IMR-90 (cell line): ENCODE measurements around the gene GBE1. TPM values are rescaled to one million over a fixed set of nuclear protein-coding genes. Genes with fewer than 3 reads are reported as not detected.

Source experiments
- ATAC-seq: fragments of 200-7000 bp; cut with Tn5 transposase; 2 replicates; pipeline ENCODE4 v1.9.1; 2020; ENCODE audit warnings: low read depth, mild to moderate bottlenecking, moderate library complexity
- BruUV-seq: library from RNA; stranded (reverse); fragments of 400-500 nt; replicated peaks from 2 replicates; lab custom pipeline; 2021; lab: Mats Ljungman, UMichigan
- CTCF ChIA-PET: fragments of 300-600 bp; formaldehyde crosslinking; extraction: SDS; loops from one replicate; lab custom pipeline; 2021; ENCODE audit warnings: antibody characterized with exemption; lab: Yijun Ruan, JAX
- POLR2A ChIA-PET: fragments of 300-600 bp; sonication (Branson Sonifier 250); formaldehyde crosslinking; loops from one replicate; lab custom pipeline; 2022; ENCODE audit warnings: antibody characterized with exemption; ENCODE audit not compliant: unreplicated experiment; lab: Charles Lee
- DNase-seq: peaks from one replicate; pipeline ENCODE4 v3.0.0; 2013
- H2AFZ ChIP-seq: replicated peaks from 2 replicates; pipeline ENCODE3; 2013; ENCODE audit warnings: low read length, mild to moderate bottlenecking; ENCODE audit not compliant: poor library complexity
- H2AK5ac ChIP-seq: 2 replicates; pipeline ENCODE4 v1.6.1; 2013; ENCODE audit warnings: low read depth, low read length, inconsistent platforms
- H2AK9ac ChIP-seq: replicated peaks from 2 replicates; pipeline ENCODE3; 2013; ENCODE audit warnings: mild to moderate bottlenecking, low read depth, low read length, moderate library complexity; ENCODE audit not compliant: poor library complexity
- H2BK120ac ChIP-seq: 2 replicates; pipeline ENCODE4 v1.6.1; 2013; ENCODE audit warnings: low read depth, low read length, inconsistent platforms
- H2BK15ac ChIP-seq: 3 replicates; pipeline ENCODE4 v1.6.1; 2013; ENCODE audit warnings: low read depth, low read length, inconsistent platforms
- H2BK20ac ChIP-seq: 2 replicates; pipeline ENCODE4 v1.6.1; 2013; ENCODE audit warnings: low read depth, mild to moderate bottlenecking, inconsistent platforms, low read length, moderate library complexity
- H2BK5ac ChIP-seq: 2 replicates; pipeline ENCODE4 v1.6.1; 2013; ENCODE audit warnings: mild to moderate bottlenecking, low read depth, low read length, inconsistent platforms; ENCODE audit not compliant: poor library complexity, severe bottlenecking
- H3K14ac ChIP-seq: replicated peaks from 2 replicates; pipeline ENCODE4 v1.6.1; 2013; ENCODE audit warnings: low read depth, low read length, inconsistent platforms
- H3K18ac ChIP-seq: 2 replicates; pipeline ENCODE4 v1.6.1; 2013; ENCODE audit warnings: low read depth, low read length, control low read depth
- H3K23ac ChIP-seq: 2 replicates; pipeline ENCODE4 v1.6.1; 2013; ENCODE audit warnings: low read depth, low read length, inconsistent platforms
- H3K27ac ChIP-seq: 2 replicates; pipeline ENCODE4 v1.5.1; 2013; ENCODE audit warnings: mild to moderate bottlenecking, control low read depth, low read length; ENCODE audit not compliant: insufficient read depth
- H3K27me3 ChIP-seq: 2 replicates; pipeline ENCODE4 v1.6.1; 2013; ENCODE audit warnings: low read length; ENCODE audit not compliant: control insufficient read depth, insufficient read depth
- H3K36me3 ChIP-seq: 2 replicates; pipeline ENCODE4 v1.6.1; 2013; ENCODE audit warnings: low read length, mixed read lengths; ENCODE audit not compliant: control insufficient read depth, insufficient read depth
- H3K4ac ChIP-seq: 2 replicates; pipeline ENCODE4 v1.6.1; 2013; ENCODE audit warnings: low read depth, low read length, inconsistent platforms
- H3K4me1 ChIP-seq: 2 replicates; pipeline ENCODE4 v1.6.1; 2013; ENCODE audit warnings: low read length, mixed read lengths; ENCODE audit not compliant: control insufficient read depth, insufficient read depth
- H3K4me2 ChIP-seq: 2 replicates; pipeline ENCODE4 v1.6.1; 2013; ENCODE audit warnings: low read depth, mild to moderate bottlenecking, control low read depth, low read length, moderate library complexity
- H3K4me3 ChIP-seq: 2 replicates; pipeline ENCODE4 v1.5.1; 2013; ENCODE audit warnings: low read depth, mild to moderate bottlenecking, control low read depth, low read length, moderate library complexity; ENCODE audit not compliant: insufficient read depth
- H3K56ac ChIP-seq: 2 replicates; pipeline ENCODE4 v1.6.1; 2013; ENCODE audit warnings: low read length, inconsistent platforms; ENCODE audit not compliant: insufficient read depth; ENCODE audit errors: extremely low read depth
- H3K79me1 ChIP-seq, 2 experiments: 2 replicates each; pipeline ENCODE4 v1.6.1; 2013; ENCODE audit warnings: low read length in 2 of 2, inconsistent platforms in 1 of 2, low read depth in 1 of 2
- H3K9ac ChIP-seq: 2 replicates; pipeline ENCODE4 v1.6.1; 2013; ENCODE audit warnings: low read depth, low read length, control low read depth
- H3K9me1 ChIP-seq: 2 replicates; pipeline ENCODE4 v1.6.1; 2013; ENCODE audit warnings: low read length, inconsistent platforms; ENCODE audit not compliant: insufficient read depth
- H3K9me3 ChIP-seq: 2 replicates; pipeline ENCODE4 v1.6.1; 2013; ENCODE audit warnings: low read length; ENCODE audit not compliant: control insufficient read depth, insufficient read depth
- H4K20me1 ChIP-seq: 2 replicates; pipeline ENCODE4 v1.6.1; 2013; ENCODE audit warnings: low read length, inconsistent platforms; ENCODE audit not compliant: insufficient read depth
- H4K5ac ChIP-seq: 2 replicates; pipeline ENCODE4 v1.6.1; 2013; ENCODE audit warnings: mild to moderate bottlenecking, low read depth, low read length, control low read depth
- H4K8ac ChIP-seq, 2 experiments: 2 replicates each; pipeline ENCODE4 v1.6.1; 2013; ENCODE audit warnings: low read depth in 2 of 2, low read length in 2 of 2, control low read depth in 1 of 2, inconsistent platforms in 1 of 2
- H4K91ac ChIP-seq: 2 replicates; pipeline ENCODE4 v1.6.1; 2013; ENCODE audit warnings: low read depth, low read length, inconsistent platforms; ENCODE audit not compliant: insufficient read depth
- FOS ChIP-seq: fragments of 150-350 bp; IDR thresholded peaks from 2 replicates; pipeline ENCODE4 v1.6.1; 2016; ENCODE audit warnings: low read depth, low read length
- MAFK ChIP-seq: IDR thresholded peaks from 2 replicates; pipeline ENCODE4 v1.6.1; 2012; ENCODE audit warnings: low read depth, low read length, improper control_type of control experiment
- MXI1 ChIP-seq: IDR thresholded peaks from 2 replicates; pipeline ENCODE4 v1.6.1; 2012; ENCODE audit warnings: low read depth, mild to moderate bottlenecking, low read length, moderate library complexity, borderline replicate concordance
- RAD21 ChIP-seq: IDR thresholded peaks from 2 replicates; pipeline ENCODE4 v1.6.1; 2012; ENCODE audit warnings: low read length, improper control_type of control experiment
- WGBS, 2 experiments: methylation state at CpG; one replicate each; pipeline versions ENCODE4 v1.1.5 to v1.1.7; 2013; ENCODE audit warnings: missing lambda C conversion rate in 2 of 2; ENCODE audit not compliant: insufficient read length in 1 of 2; ENCODE audit errors: extremely low coverage in 2 of 2; 5-methylcytosine and 5-hydroxymethylcytosine counted together
- dilution Hi-C: fragments of 300-500 bp; cut with HindIII; formaldehyde crosslinking; loops from one replicate; pipeline ENCODE4 v1.14.3; 2018; ENCODE audit warnings: low sequenced_read_pairs; ENCODE audit not compliant: unreplicated experiment
- in situ Hi-C: fragments of 300-500 bp; cut with MboI; formaldehyde crosslinking; loops from 3 replicates; pipeline ENCODE4 v1.14.3; 2019; ENCODE audit warnings: low sequenced_read_pairs, inconsistent platforms, mixed read lengths
- intact Hi-C: fragments of 100-400 bp; cut with micrococcal nuclease; formaldehyde crosslinking; loops from 2 replicates; pipeline ENCODE4 v1.10.0; 2022
- polyA plus RNA-seq, 3 experiments: library from polyadenylated mRNA; depleted of rRNA; stranded (reverse); fragments of >200 nt; gene quantifications; 2 replicates each; pipeline ENCODE4 v1.2.3, GENCODE V29; 2012; ENCODE audit warnings: low replicate concordance in 1 of 3
- total RNA-seq: library from RNA; depleted of rRNA; stranded (reverse); fragments of >200 nt; gene quantifications from 2 replicates; pipeline ENCODE4 v1.2.3, GENCODE V29; 2012
- TF ChIP-seq, protein P1 (sequence below): conservative IDR thresholded peaks from 2 replicates; pipeline ENCODE4 v1.5.1; 2012; ENCODE audit warnings: mild to moderate bottlenecking, low read depth, low read length, improper control_type of control experiment

Gene GBE1
- total and polyA plus RNA-seq, 2 of the 4 experiments (the other 2 are of a cell fraction): 36.7 to 90.3 TPM

DNA sequence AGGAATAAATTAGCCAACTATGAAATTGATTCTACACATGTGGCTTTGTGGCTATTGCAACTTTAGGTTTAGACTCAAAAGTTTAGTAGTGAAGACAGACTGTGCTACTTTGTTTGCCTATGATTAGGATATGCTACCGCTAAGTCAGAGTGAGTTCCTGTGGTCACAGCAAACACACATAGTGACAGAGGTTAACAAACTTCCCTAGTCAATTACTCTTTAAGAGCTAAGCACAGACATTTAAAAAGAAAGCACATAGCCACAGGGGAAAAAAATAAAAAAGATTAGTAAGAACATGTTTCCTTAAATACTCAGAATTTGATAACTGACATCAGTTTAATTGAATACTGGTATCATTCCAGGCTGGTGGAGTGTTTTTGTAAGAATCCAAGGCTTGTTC lies 207.1 kb downstream of the GBE1 start:
- no peaks in the 10 kb centered on the region for H3K36me3 ChIP-seq
- no peak overlapping the region for H4K5ac ChIP-seq
- no peak overlapping the region for H2BK20ac ChIP-seq
- H2AK5ac ChIP-seq: no peak overlapping the region
- peaks cover 2% of the 10 kb centered on the region; the same call in 1 of the 2 replicates for H3K4me1 ChIP-seq
- H3K27ac ChIP-seq: no peak overlapping the region
- intact Hi-C loops: no loop called here
- H4K91ac ChIP-seq: no peak overlapping the region
- no peak overlapping the region for H3K4ac ChIP-seq
- H3K14ac ChIP-seq: no peak overlapping the region
- no peak overlapping the region for H3K18ac ChIP-seq
- H4K20me1 ChIP-seq: peaks cover 5% of the 10 kb centered on the region; the same call in 1 of the 2 replicates
- no peak overlapping the region for H2BK120ac ChIP-seq
- peaks cover 3% of the 10 kb centered on the region; the same call in 1 of the 2 replicates for H3K9me1 ChIP-seq
- in situ Hi-C loops: no loop called here
- dilution Hi-C loops: no loop called here
- peak; percentile 91 for ATAC-seq
- no peak overlapping the region for H2AK9ac ChIP-seq
- H4K8ac ChIP-seq: no peak overlapping the region
- no peak overlapping the region for H3K56ac ChIP-seq
- TF ChIP-seq MAFK (no peak), MXI1 (no peak), FOS (no peak), RAD21 (no peak)
- TF ChIP-seq, protein P1, sequence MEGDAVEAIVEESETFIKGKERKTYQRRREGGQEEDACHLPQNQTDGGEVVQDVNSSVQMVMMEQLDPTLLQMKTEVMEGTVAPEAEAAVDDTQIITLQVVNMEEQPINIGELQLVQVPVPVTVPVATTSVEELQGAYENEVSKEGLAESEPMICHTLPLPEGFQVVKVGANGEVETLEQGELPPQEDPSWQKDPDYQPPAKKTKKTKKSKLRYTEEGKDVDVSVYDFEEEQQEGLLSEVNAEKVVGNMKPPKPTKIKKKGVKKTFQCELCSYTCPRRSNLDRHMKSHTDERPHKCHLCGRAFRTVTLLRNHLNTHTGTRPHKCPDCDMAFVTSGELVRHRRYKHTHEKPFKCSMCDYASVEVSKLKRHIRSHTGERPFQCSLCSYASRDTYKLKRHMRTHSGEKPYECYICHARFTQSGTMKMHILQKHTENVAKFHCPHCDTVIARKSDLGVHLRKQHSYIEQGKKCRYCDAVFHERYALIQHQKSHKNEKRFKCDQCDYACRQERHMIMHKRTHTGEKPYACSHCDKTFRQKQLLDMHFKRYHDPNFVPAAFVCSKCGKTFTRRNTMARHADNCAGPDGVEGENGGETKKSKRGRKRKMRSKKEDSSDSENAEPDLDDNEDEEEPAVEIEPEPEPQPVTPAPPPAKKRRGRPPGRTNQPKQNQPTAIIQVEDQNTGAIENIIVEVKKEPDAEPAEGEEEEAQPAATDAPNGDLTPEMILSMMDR: no peak
- BruUV-seq: no TSS peak
- no peaks in the 10 kb centered on the region for H3K27me3 ChIP-seq
- WGBS, 2 experiments: no CpG with 5 or more reads among the region's 1 CpG
- H2AFZ ChIP-seq: no peak overlapping the region
- H2BK15ac ChIP-seq: no peak overlapping the region
- H3K23ac ChIP-seq: no peak overlapping the region
- no peak overlapping the region for H2BK5ac ChIP-seq
- no peak overlapping the region for H3K9ac ChIP-seq
- ChIA-PET POLR2A (no interaction called here), CTCF (no interaction called here)
- H3K9me3 ChIP-seq: no peaks in the 10 kb centered on the region
- H3K79me1 ChIP-seq: peaks cover 5 to 7% of the 10 kb centered on the region in 2 experiments; a peak in 2 of 4 replicates
- DNase-seq: peak; percentile 82
- H3K4me2 ChIP-seq: no peak overlapping the region
- H3K4me3 ChIP-seq: no peak overlapping the region
